Dendritic cell treated with granulocyte-macrophage colony-stimulating factor and Interleukin-4, amounts not matched to agents 40 ng/mL and 50 ng/mL, for 4 days (primary cell): Measurements from ENCODE around the gene FARS2.

Source experiments
- H3K27ac Mint-ChIP-seq: one replicate; pipeline ENCODE4 v1.8.0; 2022; ENCODE audit warnings: mild to moderate bottlenecking, mixed read lengths
- H3K27me3 Mint-ChIP-seq: one replicate; pipeline ENCODE4 v1.8.0; 2022; ENCODE audit warnings: mild to moderate bottlenecking, mixed read lengths
- H3K36me3 Mint-ChIP-seq: one replicate; pipeline ENCODE4 v1.8.0; 2022; ENCODE audit warnings: low read depth, mixed read lengths
- H3K4me1 Mint-ChIP-seq: one replicate; pipeline ENCODE4 v1.8.0; 2022; ENCODE audit warnings: low read depth, mixed read lengths
- H3K4me3 Mint-ChIP-seq: one replicate; pipeline ENCODE4 v1.8.0; 2022; ENCODE audit warnings: mild to moderate bottlenecking, moderate library complexity, mixed read lengths
- H3K9me3 Mint-ChIP-seq: one replicate; pipeline ENCODE4 v1.8.0; 2022; ENCODE audit warnings: mixed read lengths
- intact Hi-C: fragments of 100-400 bp; cut with micrococcal nuclease; formaldehyde crosslinking; loops from one replicate; pipeline ENCODE4 v1.15.0; 2022

Gene FARS2

GRCh38 chr6:5482619-5483018 is 221.3 kb downstream of the FARS2 start:
- Mint-ChIP-seq H3K9me3 (no peaks in the 10 kb centered on the region), H3K27me3 (no peaks in the 10 kb centered on the region), H3K4me3 (no peak overlapping the region), H3K4me1 (no peaks in the 10 kb centered on the region), H3K27ac (no peak overlapping the region), H3K36me3 (no peaks in the 10 kb centered on the region)
- intact Hi-C loops = no loop called here

GRCh38 chr6:5484692-5485091 is 223.4 kb downstream of the FARS2 start:
- peaks cover 10% of the 10 kb centered on the region for H3K36me3 Mint-ChIP-seq
- no peaks in the 10 kb centered on the region for H3K27me3 Mint-ChIP-seq
- H3K4me1 Mint-ChIP-seq = no peaks in the 10 kb centered on the region
- no peaks in the 10 kb centered on the region for H3K9me3 Mint-ChIP-seq
- H3K4me3 Mint-ChIP-seq = no peak overlapping the region
- intact Hi-C loops = no loop called here
- no peak overlapping the region for H3K27ac Mint-ChIP-seq

GRCh38 chr6:5486214-5486613 is 224.9 kb downstream of the FARS2 start:
- H3K4me3 Mint-ChIP-seq = no peak overlapping the region
- intact Hi-C loops = no loop called here
- H3K36me3 Mint-ChIP-seq = peaks cover 10% of the 10 kb centered on the region
- H3K27me3 Mint-ChIP-seq = no peaks in the 10 kb centered on the region
- no peak overlapping the region for H3K27ac Mint-ChIP-seq
- no peaks in the 10 kb centered on the region for H3K4me1 Mint-ChIP-seq
- no peaks in the 10 kb centered on the region for H3K9me3 Mint-ChIP-seq

- Mint-ChIP-seq H3K27me3 (no peaks in the 10 kb centered on the region), H3K4me3 (no peak overlapping the region), H3K4me1 (no peaks in the 10 kb centered on the region), H3K9me3 (no peaks in the 10 kb centered on the region), H3K36me3 (peaks cover 10% of the 10 kb centered on the region), H3K27ac (no peak overlapping the region)
- intact Hi-C loops = no loop called here
Observed at GRCh38 chr6:5490501-5491069, 229.3 kb downstream of the FARS2 start.

- no peaks in the 10 kb centered on the region for H3K4me1 Mint-ChIP-seq
- H3K27ac Mint-ChIP-seq = no peak overlapping the region
- H3K36me3 Mint-ChIP-seq = peaks cover 10% of the 10 kb centered on the region
- no peak overlapping the region for H3K4me3 Mint-ChIP-seq
- H3K9me3 Mint-ChIP-seq = no peaks in the 10 kb centered on the region
- intact Hi-C loops = no loop called here
- no peaks in the 10 kb centered on the region for H3K27me3 Mint-ChIP-seq
Observed at GRCh38 chr6:5492356-5492755, 231.0 kb downstream of the FARS2 start.

GRCh38 chr6:5493806-5494205 is 232.5 kb downstream of the FARS2 start:
- H3K36me3 Mint-ChIP-seq = no peaks in the 10 kb centered on the region
- H3K4me3 Mint-ChIP-seq = no peak overlapping the region
- intact Hi-C loops = no loop called here
- H3K9me3 Mint-ChIP-seq = no peaks in the 10 kb centered on the region
- H3K27ac Mint-ChIP-seq = no peak overlapping the region
- H3K4me1 Mint-ChIP-seq = no peaks in the 10 kb centered on the region
- H3K27me3 Mint-ChIP-seq = no peaks in the 10 kb centered on the region

- Mint-ChIP-seq H3K27me3 (no peaks in the 10 kb centered on the region), H3K4me3 (no peak overlapping the region), H3K4me1 (no peaks in the 10 kb centered on the region), H3K27ac (no peak overlapping the region), H3K9me3 (no peaks in the 10 kb centered on the region), H3K36me3 (no peaks in the 10 kb centered on the region)
- intact Hi-C loops = no loop called here
Observed at GRCh38 chr6:5497896-5498578, 236.7 kb downstream of the FARS2 start.

GRCh38 chr6:5498579-5498899 is 237.2 kb downstream of the FARS2 start:
- no peaks in the 10 kb centered on the region for H3K27me3 Mint-ChIP-seq
- no peaks in the 10 kb centered on the region for H3K4me1 Mint-ChIP-seq
- H3K36me3 Mint-ChIP-seq = no peaks in the 10 kb centered on the region
- H3K4me3 Mint-ChIP-seq = no peak overlapping the region
- no peak overlapping the region for H3K27ac Mint-ChIP-seq
- H3K9me3 Mint-ChIP-seq = no peaks in the 10 kb centered on the region
- intact Hi-C loops = no loop called here

GRCh38 chr6:5499644-5500306 is 238.5 kb downstream of the FARS2 start:
- H3K4me1 Mint-ChIP-seq = no peaks in the 10 kb centered on the region
- no peaks in the 10 kb centered on the region for H3K9me3 Mint-ChIP-seq
- no peaks in the 10 kb centered on the region for H3K36me3 Mint-ChIP-seq
- no peak overlapping the region for H3K4me3 Mint-ChIP-seq
- no peak overlapping the region for H3K27ac Mint-ChIP-seq
- H3K27me3 Mint-ChIP-seq = no peaks in the 10 kb centered on the region
- intact Hi-C loops = no loop called here

GRCh38 chr6:5501837-5502236 is 240.5 kb downstream of the FARS2 start:
- H3K9me3 Mint-ChIP-seq = no peaks in the 10 kb centered on the region

GRCh38 chr6:5504078-5504477 is 242.8 kb downstream of the FARS2 start:
- Mint-ChIP-seq H3K9me3 (no peaks in the 10 kb centered on the region), H3K4me3 (no peak overlapping the region), H3K4me1 (no peaks in the 10 kb centered on the region), H3K36me3 (no peaks in the 10 kb centered on the region), H3K27ac (no peak overlapping the region), H3K27me3 (no peaks in the 10 kb centered on the region)
- intact Hi-C loops = no loop called here

More at GRCh38 chr6:5501837-5502236, 240.5 kb downstream of the FARS2 start:
- intact Hi-C loops = no loop called here
- H3K27me3 Mint-ChIP-seq = no peaks in the 10 kb centered on the region
- no peaks in the 10 kb centered on the region for H3K36me3 Mint-ChIP-seq
- no peak overlapping the region for H3K4me3 Mint-ChIP-seq
- H3K27ac Mint-ChIP-seq = no peak overlapping the region
- no peaks in the 10 kb centered on the region for H3K4me1 Mint-ChIP-seq

- Mint-ChIP-seq H3K9me3 (no peaks in the 10 kb centered on the region), H3K4me3 (no peak overlapping the region), H3K4me1 (no peaks in the 10 kb centered on the region), H3K27ac (no peak overlapping the region), H3K36me3 (no peaks in the 10 kb centered on the region), H3K27me3 (no peaks in the 10 kb centered on the region)
- intact Hi-C loops = no loop called here
Observed at GRCh38 chr6:5506149-5506548, 244.8 kb downstream of the FARS2 start.

GRCh38 chr6:5506597-5506996 is 245.3 kb downstream of the FARS2 start:
- no peaks in the 10 kb centered on the region for H3K36me3 Mint-ChIP-seq
- H3K4me3 Mint-ChIP-seq = no peak overlapping the region
- no peaks in the 10 kb centered on the region for H3K27me3 Mint-ChIP-seq
- H3K9me3 Mint-ChIP-seq = no peaks in the 10 kb centered on the region
- no peaks in the 10 kb centered on the region for H3K4me1 Mint-ChIP-seq
- H3K27ac Mint-ChIP-seq = no peak overlapping the region
- intact Hi-C loops = no loop called here

- H3K4me3 Mint-ChIP-seq = no peak overlapping the region
- H3K36me3 Mint-ChIP-seq = no peaks in the 10 kb centered on the region
- intact Hi-C loops = no loop called here
- no peak overlapping the region for H3K27ac Mint-ChIP-seq
- no peaks in the 10 kb centered on the region for H3K27me3 Mint-ChIP-seq
- H3K4me1 Mint-ChIP-seq = no peaks in the 10 kb centered on the region
- H3K9me3 Mint-ChIP-seq = no peaks in the 10 kb centered on the region
Observed at GRCh38 chr6:5507131-5507681, 245.9 kb downstream of the FARS2 start.
